DOHH2 (cell line): ENCODE data around the gene HFE.
"Not testable (repeated sequence)": the region's sequence is repeated elsewhere in the genome, so short reads cannot be mapped to it uniquely, and the experiment has no call there.

Experiments
- H3F3A ChIP-seq: fragments of 200-600 bp; sonication (generic), shearing (Covaris generic); 2 replicates; pipeline ENCODE4 v1.6.0; 2016; ENCODE audit warnings: antibody characterized with exemption, mild to moderate bottlenecking; ENCODE audit not compliant: control insufficient read depth, insufficient read depth
- H3K27ac ChIP-seq: fragments of 200-600 bp; sonication (generic); 2 replicates; pipeline ENCODE4 v1.5.1; 2014; ENCODE audit warnings: low read depth, mild to moderate bottlenecking, low read length, moderate library complexity
- H3K27me3 ChIP-seq: fragments of 200-600 bp; sonication (generic); 2 replicates; pipeline ENCODE4 v1.6.1; 2014; ENCODE audit warnings: mild to moderate bottlenecking, low read length, mixed read lengths; ENCODE audit not compliant: control insufficient read depth
- H3K36me3 ChIP-seq: fragments of 200-600 bp; sonication (generic); 2 replicates; pipeline ENCODE4 v1.6.1; 2014; ENCODE audit warnings: mild to moderate bottlenecking, low read length, moderate library complexity, mixed read lengths; ENCODE audit not compliant: control insufficient read depth
- H3K4me1 ChIP-seq: fragments of 200-600 bp; sonication (generic); 2 replicates; pipeline ENCODE4 v1.6.1; 2014; ENCODE audit warnings: mild to moderate bottlenecking, low read length, mixed read lengths; ENCODE audit not compliant: control insufficient read depth
- H3K4me2 ChIP-seq: fragments of 200-600 bp; sonication (generic); 2 replicates; pipeline ENCODE4 v1.6.0; 2014; ENCODE audit warnings: mild to moderate bottlenecking, low read length, moderate library complexity
- H3K4me3 ChIP-seq: fragments of 200-600 bp; sonication (generic); 2 replicates; pipeline ENCODE4 v1.5.1; 2014; ENCODE audit warnings: mild to moderate bottlenecking, low read length, mixed read lengths
- H3K79me2 ChIP-seq: fragments of 200-600 bp; sonication (generic); 2 replicates; pipeline ENCODE4 v1.6.1; 2014; ENCODE audit warnings: mild to moderate bottlenecking, low read length, mixed read lengths; ENCODE audit not compliant: control insufficient read depth
- H3K9me2 ChIP-seq: fragments of 200-600 bp; sonication (generic); replicated peaks from 2 replicates; pipeline ENCODE4 v1.6.1; 2014; ENCODE audit warnings: mild to moderate bottlenecking, low read length, mixed read lengths; ENCODE audit not compliant: control insufficient read depth
- H3K9me3 ChIP-seq: fragments of 200-600 bp; sonication (generic); 2 replicates; pipeline ENCODE4 v1.6.1; 2014; ENCODE audit warnings: antibody characterized with exemption, low read length, mixed read lengths; ENCODE audit not compliant: control insufficient read depth, insufficient read depth
- H4K20me1 ChIP-seq: fragments of 200-600 bp; sonication (generic); 2 replicates; pipeline ENCODE4 v1.6.0; 2014; ENCODE audit warnings: low read depth, mild to moderate bottlenecking, antibody characterized with exemption, low read length, moderate library complexity; ENCODE audit not compliant: control insufficient read depth, insufficient read depth
- CTCF ChIP-seq: fragments of 200-600 bp; sonication (generic); IDR thresholded peaks from one replicate; pipeline ENCODE4 v1.5.1; 2014; ENCODE audit warnings: antibody characterized with exemption, mild to moderate bottlenecking, low read depth, low read length; ENCODE audit not compliant: poor library complexity, severe bottlenecking
- EZH2phosphoT487 ChIP-seq: fragments of 200-600 bp; sonication (generic); IDR thresholded peaks from 2 replicates; pipeline ENCODE4 v1.6.1; 2017; ENCODE audit warnings: borderline replicate concordance, mild to moderate bottlenecking, antibody characterized with exemption, low read length, moderate library complexity, mixed read lengths

Gene HFE

GRCh38 chr6:26057899-26058298 lies 29.3 kb upstream of the HFE start:
- H3K79me2 ChIP-seq: peaks cover 3% of the 10 kb centered on the region; the same call in 1 of the 2 replicates
- TF ChIP-seq EZH2phosphoT487 (no peak), CTCF (no peak)
- H3F3A ChIP-seq: peaks cover 23% of the 10 kb centered on the region
- peak overlapping the region; percentile 90; the same call in 1 of the 2 replicates for H3K4me2 ChIP-seq
- H4K20me1 ChIP-seq: no peaks in the 10 kb centered on the region
- H3K4me3 ChIP-seq: no peak overlapping the region
- no peaks in the 10 kb centered on the region for H3K27me3 ChIP-seq
- H3K9me2 ChIP-seq: no peaks in the 10 kb centered on the region
- H3K9me3 ChIP-seq: no peaks in the 10 kb centered on the region
- peak overlapping the region; percentile 98 for H3K27ac ChIP-seq
- peaks cover 4% of the 10 kb centered on the region; the same call in 1 of the 2 replicates for H3K36me3 ChIP-seq
- peaks cover 50% of the 10 kb centered on the region for H3K4me1 ChIP-seq

DNA sequence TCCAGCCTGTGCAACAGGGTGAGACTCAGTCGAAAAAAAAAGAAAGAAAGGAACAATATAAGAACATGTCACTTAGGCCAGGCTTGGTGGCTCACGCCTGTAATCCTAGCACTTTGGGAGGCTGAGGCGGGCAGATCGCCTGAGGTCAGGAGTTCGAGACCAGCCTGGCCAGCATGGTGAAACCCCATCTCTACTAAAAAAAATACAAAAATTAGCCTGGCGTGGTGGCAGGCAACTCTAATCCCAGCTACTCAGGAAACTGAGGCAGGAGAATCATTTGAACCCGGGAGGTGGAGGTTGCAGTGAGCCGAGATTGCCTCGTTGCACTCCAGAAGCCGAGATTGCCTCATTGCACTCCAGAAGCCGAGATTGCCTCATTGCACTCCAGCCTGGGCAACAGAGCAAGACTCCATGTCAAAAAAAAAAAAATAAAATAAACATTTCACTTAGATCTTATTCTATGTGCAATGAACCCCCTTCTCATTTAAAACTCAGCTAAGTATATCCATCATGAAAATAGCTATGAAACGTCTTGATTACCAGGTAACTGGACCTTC lies 28.7 kb upstream of the HFE start:
- H3K4me3 ChIP-seq, H3K27me3 ChIP-seq, H3K4me2 ChIP-seq, H4K20me1 ChIP-seq, H3K79me2 ChIP-seq, H3K36me3 ChIP-seq, H3K9me3 ChIP-seq, H3K9me2 ChIP-seq, H3K27ac ChIP-seq: not testable (repeated sequence)
- Histone ChIP-seq H3F3A (peaks cover 20% of the 10 kb centered on the region), H3K4me1 (peaks cover 43% of the 10 kb centered on the region)

GRCh38 chr6:26059941-26060340 lies 27.3 kb upstream of the HFE start:
- Histone ChIP-seq H3K4me3 (no peak overlapping the region), H3K79me2 (no peaks in the 10 kb centered on the region), H3F3A (peaks cover 14% of the 10 kb centered on the region), H3K9me2 (no peaks in the 10 kb centered on the region), H3K27me3 (no peaks in the 10 kb centered on the region), H3K9me3 (no peaks in the 10 kb centered on the region), H4K20me1 (no peaks in the 10 kb centered on the region), H3K36me3 (peaks cover 2% of the 10 kb centered on the region; the same call in 1 of the 2 replicates), H3K27ac (no peak overlapping the region), H3K4me2 (no peak overlapping the region), H3K4me1 (peaks cover 32% of the 10 kb centered on the region)
- no peak for TF ChIP-seq CTCF
- no peak for TF ChIP-seq EZH2phosphoT487

DNA sequence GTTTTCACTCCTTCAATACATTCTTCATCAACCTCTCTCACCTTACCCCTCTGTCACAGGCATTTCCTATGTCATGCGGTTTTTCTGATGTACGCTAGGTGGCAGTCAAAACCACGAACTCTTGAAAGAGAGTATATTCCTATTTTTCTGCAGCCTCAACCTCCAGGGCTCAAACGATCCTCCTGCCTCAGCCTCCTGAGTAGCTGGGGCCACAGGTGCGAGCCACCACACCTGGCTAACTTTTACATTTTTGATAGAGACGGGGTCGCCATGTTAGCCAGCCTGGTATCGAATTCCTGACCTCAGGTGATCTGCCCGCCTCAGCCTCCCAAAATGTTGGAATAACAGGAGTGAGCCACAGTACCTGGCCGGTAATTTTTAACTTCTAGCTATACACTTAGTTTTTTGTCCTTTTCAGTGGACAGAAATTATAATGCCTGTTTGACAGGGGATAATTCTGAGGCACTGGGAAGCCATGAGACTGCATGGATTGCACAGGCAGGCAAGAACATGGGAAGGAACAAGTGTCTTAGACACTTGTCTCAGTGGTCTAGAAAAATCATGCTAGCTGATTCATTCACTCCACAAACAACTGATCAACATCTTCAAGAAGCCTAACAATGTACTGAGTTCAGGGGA lies 22.5 kb upstream of the HFE start:
- no peaks in the 10 kb centered on the region for H3K9me2 ChIP-seq
- H4K20me1 ChIP-seq: no peaks in the 10 kb centered on the region
- H3K27ac ChIP-seq: no peak overlapping the region
- H3K36me3 ChIP-seq: no peaks in the 10 kb centered on the region
- peaks cover 4% of the 10 kb centered on the region; the same call in 1 of the 2 replicates for H3F3A ChIP-seq
- no peaks in the 10 kb centered on the region for H3K9me3 ChIP-seq
- H3K27me3 ChIP-seq: no peaks in the 10 kb centered on the region
- H3K4me2 ChIP-seq: no peak overlapping the region
- H3K4me1 ChIP-seq: peaks cover 13% of the 10 kb centered on the region
- H3K79me2 ChIP-seq: no peaks in the 10 kb centered on the region
- no peak for TF ChIP-seq EZH2phosphoT487
- peak; percentile 73 for TF ChIP-seq CTCF
- H3K4me3 ChIP-seq: no peak overlapping the region
